Epithelial cell of esophagus (primary cell): ENCODE measurements around the gene PCDH1.
A peak's percentile ranks its signal among the peaks of the same experiment; 100 is the strongest.

Experiments
- DNase-seq: peaks from one replicate; pipeline ENCODE4 v3.0.0; 2010; ENCODE audit warnings: low read depth
- H3K4me3 ChIP-seq: 2 replicates; pipeline ENCODE4 v1.5.1; 2011; ENCODE audit warnings: mild to moderate bottlenecking, low read length, control low read depth
- CTCF ChIP-seq: IDR thresholded peaks from 2 replicates; pipeline ENCODE4 v1.5.1; 2011; ENCODE audit warnings: low read depth, mild to moderate bottlenecking, low read length, control low read depth, inconsistent platforms; ENCODE audit not compliant: insufficient read depth; ENCODE audit errors: missing control alignments

The PCDH1 gene

GRCh38 chr5:141876628-141877355 lies 1.4 kb downstream of the PCDH1 start:
- TF ChIP-seq CTCF, result no peak
- H3K4me3 ChIP-seq, result peak overlapping the region; percentile 58
- DNase-seq, result peak; percentile 24

DNA sequence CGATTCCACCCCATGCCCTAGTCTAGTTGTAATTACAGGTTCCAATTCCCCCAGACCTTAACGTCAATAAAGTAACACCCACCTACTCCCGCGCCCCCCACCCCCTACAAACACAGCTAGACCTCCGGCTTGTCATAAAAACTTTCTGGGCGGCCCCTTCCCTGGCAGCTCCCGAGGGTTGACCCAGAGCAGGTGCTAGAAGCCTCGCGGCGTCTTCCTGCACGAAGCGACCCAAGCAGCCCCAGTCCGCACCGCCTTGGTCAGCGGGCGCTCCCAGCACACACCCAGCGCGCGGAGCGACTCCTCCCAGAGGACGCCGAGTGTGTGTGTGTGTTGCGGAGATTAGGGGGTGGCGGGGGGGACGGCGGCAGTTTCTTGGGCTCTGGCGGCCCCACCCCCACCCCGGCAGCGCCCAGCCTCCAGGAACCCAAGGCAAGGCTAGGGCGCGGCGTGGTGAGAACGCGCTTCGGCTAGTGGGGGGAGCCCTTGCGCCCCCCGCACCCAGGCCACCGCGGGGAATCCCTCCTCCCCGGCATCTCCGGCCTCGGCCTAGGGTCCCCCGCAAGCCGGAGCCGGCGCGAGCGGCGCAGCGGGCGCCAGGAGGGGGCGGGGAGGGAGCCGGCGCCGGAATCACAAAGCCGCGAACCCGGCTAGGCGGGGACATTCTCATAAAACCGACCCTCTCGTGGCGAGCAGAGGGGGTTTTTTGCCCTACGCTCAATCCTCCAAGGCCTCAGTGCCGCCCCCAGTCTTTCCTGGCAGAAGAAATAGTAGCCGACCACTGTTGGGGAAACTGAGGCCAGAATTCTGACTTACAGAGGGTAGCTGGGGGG lies 2.2 kb downstream of the PCDH1 start:
- peak; percentile 37 for DNase-seq
- no peak for TF ChIP-seq CTCF
- peak overlapping the region; percentile 58 for H3K4me3 ChIP-seq

DNA sequence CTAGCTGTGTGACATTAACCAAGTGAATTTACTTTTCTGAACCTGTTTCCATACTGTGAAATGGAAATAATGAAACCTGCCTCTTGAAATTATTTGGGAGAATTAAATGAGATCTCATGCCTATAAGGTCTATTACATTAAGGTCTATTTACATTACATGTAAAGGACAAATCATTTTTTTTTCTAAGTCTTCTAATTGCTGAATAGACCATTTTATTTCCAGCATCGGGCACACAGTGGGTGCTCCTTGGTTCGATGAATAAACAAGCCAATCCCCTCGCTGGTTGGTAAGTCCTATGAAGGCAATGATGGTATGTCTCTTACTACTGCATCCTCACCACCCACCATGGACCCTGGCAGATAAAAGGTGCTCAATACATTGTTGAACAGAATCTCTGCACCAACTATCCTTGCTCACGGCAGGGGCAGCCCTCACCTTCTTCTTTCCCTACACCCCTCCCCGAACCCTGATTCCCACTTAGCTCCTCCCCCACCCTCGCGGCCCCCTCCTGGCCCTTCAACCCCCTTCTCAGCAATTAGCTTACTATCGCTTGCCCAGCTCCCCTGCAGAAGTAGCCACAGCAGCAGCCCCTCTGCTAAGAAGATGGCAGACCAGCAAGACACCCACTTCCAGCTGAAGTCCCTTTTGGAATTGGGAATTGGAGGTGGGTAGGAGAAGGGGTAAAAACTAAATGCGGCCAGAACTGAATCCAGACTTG lies 3.0 kb downstream of the PCDH1 start:
- H3K4me3 ChIP-seq, result peak overlapping the region; percentile 58

GRCh38 chr5:141874262-141874964 lies 3.8 kb downstream of the PCDH1 start:
- no peak for DNase-seq

More for the DNA sequence above, 3.0 kb downstream of the PCDH1 start:
- no peak for TF ChIP-seq CTCF
- no peak for DNase-seq

DNA sequence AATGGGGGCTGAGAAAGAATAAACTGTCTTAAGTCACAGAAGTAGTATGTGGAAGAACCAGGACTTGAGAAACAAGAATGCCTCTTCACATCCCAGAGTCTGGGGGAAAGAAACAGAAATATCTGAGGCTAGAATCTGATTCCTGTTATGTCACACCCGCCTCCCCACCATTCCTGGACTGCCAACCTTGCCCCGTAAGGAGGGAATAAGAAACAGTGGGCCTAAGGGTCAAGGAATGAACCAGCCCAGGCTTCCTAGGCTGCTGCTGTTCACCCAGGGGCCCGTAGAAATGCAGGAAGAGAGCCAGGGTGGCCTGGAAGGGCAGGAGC lies 4.3 kb downstream of the PCDH1 start:
- no peak overlapping the region for H3K4me3 ChIP-seq
- no peak for DNase-seq
- no peak for TF ChIP-seq CTCF

More at GRCh38 chr5:141874262-141874964, 3.8 kb downstream of the PCDH1 start:
- H3K4me3 ChIP-seq, result no peak overlapping the region
- no peak for TF ChIP-seq CTCF

GRCh38 chr5:141872496-141873356 lies 5.5 kb downstream of the PCDH1 start:
- TF ChIP-seq CTCF, result no peak
- no peak for DNase-seq
- no peak overlapping the region for H3K4me3 ChIP-seq
